Measurements from ENCODE around the gene KLF7. TPM values are rescaled to one million over a fixed set of nuclear protein-coding genes. Genes with fewer than 3 reads are reported as not detected.

KLF7 gene
- total RNA-seq, 1 experiment from 2014 or later, result 32.2 TPM

GRCh38 chr2:207071820-207072219 lies 93.9 kb downstream of the KLF7 start:
- H3K18ac ChIP-seq (ENCODE audit: insufficient read length, low read depth, low read length), result no peak overlapping the region
- no CpG with 5 or more reads among the region's 4 CpGs for WGBS (ENCODE audit: extremely low coverage, insufficient read length, low lambda C conversion rate)
- H2BK15ac ChIP-seq (ENCODE audit: low read depth, low read length), result no peak overlapping the region
- Mint-ChIP-seq H3K27me3 (ENCODE audit: low read depth) (no peaks in the 10 kb centered on the region), H3K4me3 (no peak overlapping the region), H3K27ac (no peak overlapping the region), H3K36me3 (ENCODE audit: insufficient read depth in 1 of 3, low read depth in 3 of 3) (no peaks in the 10 kb centered on the region), H3K4me1 (peaks cover 35 to 39% of the 10 kb centered on the region in 2 experiments), H3K9me3 (no peaks in the 10 kb centered on the region; a peak in 1 of 5 replicates)
- no peak overlapping the region for H3K4me2 ChIP-seq (ENCODE audit: insufficient read depth, insufficient read length, low read length)
- no peaks in the 10 kb centered on the region for H3K79me1 ChIP-seq (ENCODE audit: insufficient read depth, low read depth, low read length, poor library complexity, severe bottlenecking)
- H3K27ac ChIP-seq (ENCODE audit: insufficient read length, low read depth, low read length), result no peak overlapping the region
- no peaks in the 10 kb centered on the region for H3K79me2 ChIP-seq (ENCODE audit: insufficient read depth, low read length)
- H4K5ac ChIP-seq (ENCODE audit: insufficient read length, low read depth, low read length), result no peak overlapping the region
- no peak overlapping the region for H3K14ac ChIP-seq (ENCODE audit: insufficient read depth, low read length)
- peaks cover 10% of the 10 kb centered on the region; the same call in 1 of the 2 replicates for H3K4me1 ChIP-seq (ENCODE audit: insufficient read depth, low read length)
- no peak overlapping the region for H2BK120ac ChIP-seq (ENCODE audit: low read depth, low read length, poor library complexity, severe bottlenecking)
- H3K9me3 ChIP-seq (ENCODE audit: control insufficient read depth, low read depth, low read length), result no peaks in the 10 kb centered on the region
- H3K56ac ChIP-seq (ENCODE audit: insufficient read length, low read depth, low read length), result no peak overlapping the region
- H2BK12ac ChIP-seq (ENCODE audit: insufficient read length, low read depth, low read length), result no peak overlapping the region
- no peak overlapping the region for H4K91ac ChIP-seq (ENCODE audit: insufficient read length, low read depth, low read length)
- no peak overlapping the region for H2AK5ac ChIP-seq (ENCODE audit: insufficient read length, low read length)
- no peak overlapping the region for H3T11ph ChIP-seq (ENCODE audit: low read length)
- H2BK20ac ChIP-seq (ENCODE audit: low read depth, low read length, poor library complexity, severe bottlenecking), result no peak overlapping the region
- no peaks in the 10 kb centered on the region for H4K20me1 ChIP-seq (ENCODE audit: control insufficient read depth, insufficient read depth, insufficient read length)
- H2AFZ ChIP-seq (ENCODE audit: low read length), result no peak overlapping the region
- DNase-seq, result no peak
- no peak overlapping the region for H4K8ac ChIP-seq (replicated peaks; ENCODE audit: insufficient read length, low read depth, low read length)
- TF ChIP-seq CTCF (conservative IDR thresholded peaks at IDR 0.05), result no peak
- no peak overlapping the region for H2BK5ac ChIP-seq (ENCODE audit: insufficient read length, low read length)
- H3K23ac ChIP-seq (ENCODE audit: insufficient read length, low read depth, low read length), result no peak overlapping the region
- H3K27me3 ChIP-seq (ENCODE audit: insufficient read depth, low read length), result no peaks in the 10 kb centered on the region
- H3K9ac ChIP-seq (ENCODE audit: extremely low read depth, insufficient read length, low read length), result no peak overlapping the region
- no peaks in the 10 kb centered on the region for H3K23me2 ChIP-seq (ENCODE audit: insufficient read length, low read depth, low read length, poor library complexity, severe bottlenecking)
- H3K4ac ChIP-seq (ENCODE audit: low read depth, low read length), result no peak overlapping the region
